ENCODE measurements around the gene SPOCK1.

SPOCK1 gene

GRCh38 chr5:137174196-137174595 lies 324.9 kb downstream of the SPOCK1 start:
- Histone ChIP-seq H3K36me3 (replicated peaks) (no peaks in the 10 kb centered on the region), H3K4me3 (ENCODE audit: low read depth, low read length) (no peak overlapping the region), H3K27me3 (replicated peaks) (no peaks in the 10 kb centered on the region), H3K27ac (no peak overlapping the region)
- in situ Hi-C loops (cut with HindIII; ENCODE audit: low pct_ligation_motif_present, low sequenced_read_pairs) = no loop called here
- DNase-seq = no peak
- no peak for TF ChIP-seq CTCF (IDR thresholded peaks at IDR 0.05; ENCODE audit: low read depth, low read length, missing control alignments)

DNA sequence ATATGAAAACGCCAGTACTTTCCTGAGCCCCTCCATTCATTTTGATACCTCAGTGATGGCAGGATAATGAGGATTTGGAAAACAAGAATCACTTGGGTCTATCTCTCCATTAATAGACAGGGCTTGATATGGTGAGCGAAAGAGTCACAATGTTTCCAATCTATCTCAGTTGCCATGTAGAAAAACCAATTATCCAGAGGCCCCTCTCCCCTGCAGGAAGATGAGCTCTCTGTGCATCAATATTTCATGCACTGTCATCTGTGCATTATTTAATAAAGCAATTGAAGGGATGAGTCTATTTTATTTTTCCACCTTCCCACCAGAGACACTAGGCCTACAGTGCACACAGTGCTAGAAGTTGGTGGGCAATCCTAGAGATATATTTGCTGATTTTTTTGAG lies 326.9 kb downstream of the SPOCK1 start:
- in situ Hi-C loops (cut with HindIII; ENCODE audit: low pct_ligation_motif_present, low sequenced_read_pairs) = no loop called here
- Histone ChIP-seq H3K36me3 (replicated peaks) (no peaks in the 10 kb centered on the region), H3K27me3 (replicated peaks) (no peaks in the 10 kb centered on the region), H3K27ac (no peak overlapping the region), H3K4me3 (ENCODE audit: low read depth, low read length) (no peak overlapping the region)
- DNase-seq = no peak
- TF ChIP-seq CTCF (IDR thresholded peaks at IDR 0.05; ENCODE audit: low read depth, low read length, missing control alignments) = no peak

DNA sequence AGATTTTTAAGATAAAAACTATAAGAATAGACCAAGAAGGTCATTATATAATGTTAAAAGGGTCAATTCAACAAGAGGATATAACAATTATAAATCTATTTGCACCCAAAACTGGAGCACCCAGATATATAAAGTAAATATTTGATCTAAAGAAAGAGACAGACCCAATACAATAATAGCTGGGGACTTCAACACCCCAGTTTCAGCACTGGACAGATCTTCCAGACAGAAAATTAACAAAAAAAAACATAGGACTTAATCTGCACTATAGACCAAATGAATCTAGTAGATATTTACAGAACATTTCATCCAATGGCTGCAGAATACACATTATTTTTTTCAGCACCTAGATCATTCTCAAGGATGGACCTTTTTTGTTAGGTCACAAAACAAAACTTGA lies 331.9 kb downstream of the SPOCK1 start:
- H3K27me3 ChIP-seq (replicated peaks) = no peaks in the 10 kb centered on the region
- TF ChIP-seq CTCF (IDR thresholded peaks at IDR 0.05; ENCODE audit: low read depth, low read length, missing control alignments) = no peak
- DNase-seq = no peak
- in situ Hi-C loops (cut with HindIII; ENCODE audit: low pct_ligation_motif_present, low sequenced_read_pairs) = no loop called here
- no peaks in the 10 kb centered on the region for H3K36me3 ChIP-seq (replicated peaks)
- H3K4me3 ChIP-seq (ENCODE audit: low read depth, low read length) = no peak overlapping the region
- H3K27ac ChIP-seq = no peak overlapping the region

- no peaks in the 10 kb centered on the region for H3K27me3 ChIP-seq (replicated peaks)
- DNase-seq = no peak
- no peak overlapping the region for H3K27ac ChIP-seq
- H3K36me3 ChIP-seq (replicated peaks) = no peaks in the 10 kb centered on the region
- in situ Hi-C loops (cut with HindIII; ENCODE audit: low pct_ligation_motif_present, low sequenced_read_pairs) = no loop called here
- no peak overlapping the region for H3K4me3 ChIP-seq (ENCODE audit: low read depth, low read length)
- no peak for TF ChIP-seq CTCF (IDR thresholded peaks at IDR 0.05; ENCODE audit: low read depth, low read length, missing control alignments)
These were observed 334.2 kb downstream of the SPOCK1 start for GRCh38 chr5:137164961-137165360.

GRCh38 chr5:137164536-137164935 lies 334.6 kb downstream of the SPOCK1 start:
- H3K27me3 ChIP-seq (replicated peaks) = no peaks in the 10 kb centered on the region
- no peak overlapping the region for H3K27ac ChIP-seq
- H3K36me3 ChIP-seq (replicated peaks) = no peaks in the 10 kb centered on the region
- no peak overlapping the region for H3K4me3 ChIP-seq (ENCODE audit: low read depth, low read length)
- TF ChIP-seq CTCF (IDR thresholded peaks at IDR 0.05; ENCODE audit: low read depth, low read length, missing control alignments) = no peak
- in situ Hi-C loops (cut with HindIII; ENCODE audit: low pct_ligation_motif_present, low sequenced_read_pairs) = no loop called here
- DNase-seq = no peak

- no peak for DNase-seq
- Histone ChIP-seq H3K27ac (no peak overlapping the region), H3K36me3 (replicated peaks) (no peaks in the 10 kb centered on the region), H3K27me3 (replicated peaks) (no peaks in the 10 kb centered on the region), H3K4me3 (ENCODE audit: low read depth, low read length) (no peak overlapping the region)
- in situ Hi-C loops (cut with HindIII; ENCODE audit: low pct_ligation_motif_present, low sequenced_read_pairs) = no loop called here
- TF ChIP-seq CTCF (IDR thresholded peaks at IDR 0.05; ENCODE audit: low read depth, low read length, missing control alignments) = no peak
These were observed 340.4 kb downstream of the SPOCK1 start for GRCh38 chr5:137158691-137159090.
